ENCODE results near the gene MAP2.

The MAP2 gene

DNA sequence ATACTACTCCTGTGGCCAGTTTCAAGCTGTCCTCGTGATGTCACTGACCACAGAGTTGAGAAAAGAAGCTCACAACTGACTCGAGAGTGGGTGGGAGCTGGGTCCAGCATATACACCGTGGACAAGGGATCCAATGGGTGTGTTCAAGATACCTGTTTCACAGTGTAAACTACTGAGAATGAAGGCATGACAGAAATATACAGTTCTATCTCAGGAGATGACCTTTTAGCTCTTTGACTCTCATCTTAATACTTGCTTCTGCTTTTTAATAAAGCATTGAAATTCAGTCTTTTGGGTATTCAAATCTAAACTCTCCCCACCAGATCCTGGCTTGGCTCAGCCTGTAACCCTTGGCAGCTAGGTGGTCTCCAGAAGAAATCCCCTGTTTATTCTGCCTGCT is 130.1 kb downstream of the MAP2 start:
- peaks cover 10 to 11% of the 10 kb centered on the region in 2 donors for H3K4me1 Mint-ChIP-seq
- peak overlapping the region in 1 of 2 donors; percentile 39 for H3K4me3 Mint-ChIP-seq
- ATAC-seq (replicated peaks) (peak; percentile 63 to 64), DNase-seq (no peak)
- no peaks in the 10 kb centered on the region for H3K9me3 Mint-ChIP-seq
- H3K36me3 Mint-ChIP-seq, result no peaks in the 10 kb centered on the region
- H3K27ac Mint-ChIP-seq, result peak overlapping the region; percentile 42
- H3K27me3 Mint-ChIP-seq, result no peaks in the 10 kb centered on the region

DNA sequence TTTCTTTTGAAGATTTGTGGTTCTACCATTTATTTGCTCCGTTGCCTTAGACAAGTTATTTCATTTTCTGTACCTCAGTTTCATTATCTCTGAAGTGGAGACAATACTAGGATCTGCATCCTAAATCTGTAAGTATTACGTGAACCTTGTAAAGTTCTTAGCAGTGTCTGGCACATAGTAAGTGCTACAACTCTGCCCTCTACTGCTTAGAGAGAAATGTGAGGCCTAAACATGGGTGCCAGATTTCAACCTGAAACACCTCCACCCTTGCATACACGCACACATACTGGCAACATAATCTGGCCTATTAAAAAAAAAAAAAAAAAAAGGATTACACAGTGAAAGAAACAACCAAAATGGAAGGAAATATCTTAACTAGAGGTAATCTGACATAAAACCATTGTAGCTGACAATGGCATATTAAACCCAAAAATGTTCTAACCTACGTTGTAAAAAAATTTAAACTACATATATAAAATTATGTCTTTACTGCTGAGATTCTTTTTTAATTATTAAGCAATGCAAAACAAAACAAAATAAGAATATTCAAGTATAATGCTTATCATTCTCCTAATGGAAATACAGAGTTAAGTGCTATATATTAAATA is 132.6 kb downstream of the MAP2 start:
- Mint-ChIP-seq H3K36me3 (no peaks in the 10 kb centered on the region), H3K4me1 (peaks cover 10 to 11% of the 10 kb centered on the region in 2 donors), H3K27me3 (no peaks in the 10 kb centered on the region), H3K4me3 (no peak overlapping the region), H3K9me3 (no peaks in the 10 kb centered on the region), H3K27ac (no peak overlapping the region)
- peak; percentile 88 to 90 for ATAC-seq (replicated peaks)
- no peak for DNase-seq

DNA sequence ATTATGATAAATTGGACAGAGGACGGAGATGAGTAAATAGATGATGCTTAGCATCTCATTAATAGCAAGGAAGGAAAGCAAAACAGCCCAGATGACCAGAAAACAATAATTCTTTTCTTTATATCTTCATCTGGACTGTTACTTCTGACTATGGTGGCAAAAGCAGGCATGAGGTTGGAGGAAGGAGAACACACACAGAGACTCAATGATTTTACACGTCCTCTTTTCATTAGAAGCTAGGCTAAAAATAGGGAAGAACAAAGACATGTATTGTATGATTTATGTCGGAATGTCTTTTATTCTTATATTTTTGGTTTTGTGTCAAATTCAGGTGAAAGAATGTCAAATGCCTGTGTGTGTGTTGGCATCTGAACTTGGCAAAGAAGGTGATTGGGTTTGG is 137.1 kb downstream of the MAP2 start:
- H3K27me3 Mint-ChIP-seq, result no peaks in the 10 kb centered on the region
- H3K27ac Mint-ChIP-seq, result no peak overlapping the region
- ATAC-seq (replicated peaks), result no peak
- H3K36me3 Mint-ChIP-seq, result no peaks in the 10 kb centered on the region
- no peaks in the 10 kb centered on the region for H3K9me3 Mint-ChIP-seq
- DNase-seq, result no peak
- no peak overlapping the region for H3K4me3 Mint-ChIP-seq
- peaks cover 0 to 2% of the 10 kb centered on the region in 2 donors for H3K4me1 Mint-ChIP-seq

GRCh38 chr2:209563453-209563852 is 139.6 kb downstream of the MAP2 start:
- Mint-ChIP-seq H3K27ac (no peak overlapping the region), H3K4me1 (peaks cover 0 to 14% of the 10 kb centered on the region in 2 donors), H3K9me3 (no peaks in the 10 kb centered on the region), H3K27me3 (no peaks in the 10 kb centered on the region), H3K36me3 (no peaks in the 10 kb centered on the region), H3K4me3 (no peak overlapping the region)
- no peak for ATAC-seq (replicated peaks)
- DNase-seq, result no peak

DNA sequence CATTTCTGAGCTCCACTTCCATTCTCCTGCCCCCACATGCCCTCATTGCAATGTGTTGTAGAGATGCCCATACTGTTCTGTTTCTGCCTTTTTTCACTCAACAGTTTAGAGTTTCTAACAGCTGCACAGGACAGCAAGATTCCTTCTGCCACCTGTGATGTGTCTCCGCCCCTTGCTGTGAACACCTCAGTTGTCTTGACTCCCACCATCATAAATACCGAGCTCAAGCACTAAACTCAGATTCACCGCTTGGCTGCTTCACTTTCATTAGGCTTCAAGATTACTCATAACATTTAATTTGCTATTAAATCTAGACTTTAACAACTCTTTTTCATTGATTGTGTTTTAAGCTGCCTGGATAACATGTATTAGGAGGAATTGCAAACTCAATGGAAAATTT is 141.0 kb downstream of the MAP2 start:
- Mint-ChIP-seq H3K4me3 (no peak overlapping the region), H3K27me3 (no peaks in the 10 kb centered on the region), H3K27ac (no peak overlapping the region), H3K36me3 (no peaks in the 10 kb centered on the region), H3K4me1 (peaks cover 0 to 14% of the 10 kb centered on the region in 2 donors), H3K9me3 (no peaks in the 10 kb centered on the region)
- DNase-seq, result no peak
- no peak for ATAC-seq (replicated peaks)

DNA sequence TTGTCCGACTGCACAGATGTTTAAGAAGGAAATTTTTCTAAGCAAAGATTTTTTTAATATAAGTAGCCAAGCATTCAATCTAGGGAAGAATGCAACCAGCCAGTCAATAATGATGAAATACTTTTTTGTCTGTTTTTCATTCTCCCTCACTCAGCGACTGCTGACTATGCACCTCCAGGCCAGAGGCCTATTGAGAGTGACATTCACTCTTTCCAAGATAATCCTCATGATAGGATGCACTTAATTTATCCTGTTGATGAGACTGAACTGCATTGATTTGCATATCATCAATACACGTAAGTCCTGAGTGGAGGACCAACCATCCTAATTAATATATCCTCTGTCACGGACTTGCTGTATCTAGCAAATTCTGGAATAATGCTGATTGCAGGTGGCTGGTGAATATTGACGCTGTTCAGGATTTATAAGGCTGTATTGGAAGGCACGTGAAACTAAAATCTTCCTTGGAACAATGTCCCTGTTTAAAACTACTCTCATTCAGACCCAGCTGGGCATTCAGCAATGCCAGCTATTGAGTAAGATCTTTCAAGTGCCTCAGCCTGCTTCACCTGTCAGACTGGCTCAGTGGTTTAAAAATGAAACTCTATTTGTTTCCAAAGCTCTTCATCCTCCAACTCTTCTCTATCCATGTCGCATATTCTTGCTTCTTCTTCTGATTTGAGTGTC is 142.2 kb downstream of the MAP2 start:
- Mint-ChIP-seq H3K27ac (no peak overlapping the region), H3K9me3 (no peaks in the 10 kb centered on the region), H3K36me3 (no peaks in the 10 kb centered on the region), H3K4me3 (no peak overlapping the region), H3K27me3 (no peaks in the 10 kb centered on the region), H3K4me1 (peaks cover 0 to 14% of the 10 kb centered on the region in 2 donors)
- no peak for ATAC-seq (replicated peaks)
- DNase-seq, result no peak

GRCh38 chr2:209570194-209570593 is 146.3 kb downstream of the MAP2 start:
- no peaks in the 10 kb centered on the region for H3K27me3 Mint-ChIP-seq
- ATAC-seq (replicated peaks) (no peak), DNase-seq (no peak)
- H3K9me3 Mint-ChIP-seq, result no peaks in the 10 kb centered on the region
- no peak overlapping the region for H3K27ac Mint-ChIP-seq
- H3K4me1 Mint-ChIP-seq, result peaks cover 0 to 14% of the 10 kb centered on the region in 2 donors
- no peak overlapping the region for H3K4me3 Mint-ChIP-seq
- H3K36me3 Mint-ChIP-seq, result no peaks in the 10 kb centered on the region

GRCh38 chr2:209574515-209574914 is 150.7 kb downstream of the MAP2 start:
- no peaks in the 10 kb centered on the region for H3K9me3 Mint-ChIP-seq
- H3K4me3 Mint-ChIP-seq, result no peak overlapping the region
- DNase-seq, result no peak
- H3K27me3 Mint-ChIP-seq, result peaks cover 5 to 6% of the 10 kb centered on the region in 2 donors
- H3K4me1 Mint-ChIP-seq, result peaks cover 5 to 12% of the 10 kb centered on the region in 2 donors
- no peak for ATAC-seq (replicated peaks)
- no peaks in the 10 kb centered on the region for H3K36me3 Mint-ChIP-seq
- no peak overlapping the region for H3K27ac Mint-ChIP-seq

DNA sequence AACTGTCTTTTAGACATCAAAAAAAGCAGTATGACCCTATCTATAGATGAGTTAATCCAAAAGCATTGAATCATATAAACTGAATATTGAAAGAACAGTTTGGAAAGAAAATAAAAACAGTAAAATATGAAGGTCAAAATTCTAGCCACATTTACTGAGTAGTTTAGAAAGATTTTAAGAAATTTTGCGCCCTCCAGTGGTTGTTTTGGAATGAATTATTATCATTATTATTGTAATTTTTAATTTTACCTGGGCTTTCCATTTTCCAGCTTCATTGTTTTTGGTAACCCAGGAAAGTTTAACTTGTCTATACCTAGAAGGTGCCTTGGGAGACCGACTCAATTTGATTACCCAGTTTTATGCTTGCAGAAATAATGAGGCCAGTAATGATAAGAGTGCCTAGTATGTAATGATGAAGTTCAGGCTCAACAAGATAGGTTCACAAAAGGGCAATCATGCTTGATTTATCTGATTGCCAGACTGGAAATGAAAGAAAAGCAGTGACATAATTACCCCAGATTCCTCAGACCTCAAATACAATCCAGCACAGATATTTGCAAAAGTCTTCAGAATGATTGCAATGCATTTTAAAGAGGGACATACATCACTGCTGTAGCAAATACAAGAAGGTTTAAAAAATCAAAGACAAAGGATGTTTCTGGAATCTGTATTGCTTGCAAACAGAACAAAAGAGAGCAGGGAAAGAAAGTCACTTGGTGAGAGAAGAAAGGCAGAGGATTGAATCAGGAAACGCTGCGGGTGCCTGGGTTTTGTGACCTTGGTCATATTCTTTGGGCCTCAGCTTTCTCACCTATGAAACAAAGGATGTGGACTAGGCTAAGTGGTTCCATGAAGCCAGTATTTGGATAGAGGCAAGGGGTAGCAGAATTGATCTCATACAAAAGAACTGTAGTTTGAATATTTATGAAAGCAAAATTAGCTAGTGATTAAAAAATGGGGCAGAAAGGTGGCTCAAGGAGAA is 153.8 kb downstream of the MAP2 start:
- Mint-ChIP-seq H3K27me3 (peaks cover 5 to 6% of the 10 kb centered on the region in 2 donors), H3K36me3 (no peaks in the 10 kb centered on the region), H3K27ac (no peak overlapping the region), H3K9me3 (no peaks in the 10 kb centered on the region), H3K4me3 (no peak overlapping the region), H3K4me1 (peaks cover 5 to 15% of the 10 kb centered on the region in 2 donors)
- ATAC-seq (replicated peaks), result no peak
- no peak for DNase-seq

- Mint-ChIP-seq H3K9me3 (no peaks in the 10 kb centered on the region), H3K4me3 (no peak overlapping the region), H3K36me3 (no peaks in the 10 kb centered on the region), H3K27me3 (peaks cover 5 to 6% of the 10 kb centered on the region in 2 donors), H3K4me1 (peaks cover 5 to 15% of the 10 kb centered on the region in 2 donors), H3K27ac (no peak overlapping the region)
- DNase-seq (no peak), ATAC-seq (replicated peaks) (no peak)
These were observed 154.7 kb downstream of the MAP2 start for GRCh38 chr2:209578394-209579001.

- peak in 1 of 2 donors; percentile 16 for ATAC-seq (replicated peaks)
These were observed 155.4 kb downstream of the MAP2 start for GRCh38 chr2:209579230-209579749.

DNA sequence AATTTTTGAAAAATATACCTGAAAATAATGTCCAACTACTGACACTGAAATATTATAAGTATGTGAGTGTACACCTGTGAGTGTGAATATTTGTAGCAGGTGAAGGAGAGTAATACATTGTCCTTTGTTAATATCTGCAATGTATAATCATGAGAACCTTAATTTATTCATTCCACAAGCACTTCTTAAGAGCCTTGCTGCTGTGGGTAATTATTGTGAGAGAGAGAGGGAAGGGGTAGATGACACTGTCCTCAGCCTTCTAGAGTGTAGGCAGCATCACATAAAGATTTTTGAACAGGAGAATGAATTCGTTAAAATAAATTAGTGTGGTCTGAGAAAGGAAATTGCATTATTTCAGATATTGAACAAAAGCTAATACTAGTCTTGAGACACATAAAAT is 157.2 kb downstream of the MAP2 start:
- DNase-seq (no peak), ATAC-seq (replicated peaks) (no peak)
- Mint-ChIP-seq H3K4me1 (peaks cover 0 to 9% of the 10 kb centered on the region in 2 donors), H3K27ac (no peak overlapping the region), H3K9me3 (no peaks in the 10 kb centered on the region), H3K27me3 (peaks cover 6 to 12% of the 10 kb centered on the region in 2 donors), H3K36me3 (no peaks in the 10 kb centered on the region), H3K4me3 (no peak overlapping the region)

More at GRCh38 chr2:209579230-209579749, 155.4 kb downstream of the MAP2 start:
- no peaks in the 10 kb centered on the region for H3K36me3 Mint-ChIP-seq
- H3K27me3 Mint-ChIP-seq, result peaks cover 5 to 6% of the 10 kb centered on the region in 2 donors
- H3K27ac Mint-ChIP-seq, result no peak overlapping the region
- H3K4me3 Mint-ChIP-seq, result peak overlapping the region; percentile 80 to 82
- peaks cover 5 to 15% of the 10 kb centered on the region in 2 donors for H3K4me1 Mint-ChIP-seq
- no peaks in the 10 kb centered on the region for H3K9me3 Mint-ChIP-seq
- no peak for DNase-seq

- Mint-ChIP-seq H3K27ac (no peak overlapping the region), H3K9me3 (no peaks in the 10 kb centered on the region), H3K27me3 (peaks cover 6 to 12% of the 10 kb centered on the region in 2 donors), H3K36me3 (no peaks in the 10 kb centered on the region), H3K4me3 (no peak overlapping the region), H3K4me1 (peaks cover 0 to 8% of the 10 kb centered on the region in 2 donors)
- DNase-seq, result no peak
- no peak for ATAC-seq (replicated peaks)
These were observed 158.4 kb downstream of the MAP2 start for GRCh38 chr2:209582281-209582680.

GRCh38 chr2:209584472-209584871 is 160.6 kb downstream of the MAP2 start:
- Mint-ChIP-seq H3K36me3 (no peaks in the 10 kb centered on the region), H3K9me3 (no peaks in the 10 kb centered on the region), H3K4me1 (peaks cover 0 to 3% of the 10 kb centered on the region in 2 donors), H3K4me3 (no peak overlapping the region), H3K27ac (no peak overlapping the region), H3K27me3 (peaks cover 0 to 7% of the 10 kb centered on the region in 2 donors)
- ATAC-seq (replicated peaks) (no peak), DNase-seq (no peak)
